IMR-90 (cell line): ENCODE measurements around the gene ACOT2.
"Not testable (repeated sequence)": the region's sequence is repeated elsewhere in the genome, so short reads cannot be mapped to it uniquely, and the experiment has no call there.

Experiments used
- BHLHE40 ChIP-seq: fragments of 150-350 bp; IDR thresholded peaks from 2 replicates; pipeline ENCODE4 v1.6.1; 2016; ENCODE audit warnings: mild to moderate bottlenecking, low read depth, low read length
- CEBPB ChIP-seq: IDR thresholded peaks from 2 replicates; pipeline ENCODE4 v1.6.1; 2012; ENCODE audit warnings: low read depth, low read length, improper control_type of control experiment
- FOS ChIP-seq: fragments of 150-350 bp; IDR thresholded peaks from 2 replicates; pipeline ENCODE4 v1.6.1; 2016; ENCODE audit warnings: low read depth, low read length
- MAFK ChIP-seq: IDR thresholded peaks from 2 replicates; pipeline ENCODE4 v1.6.1; 2012; ENCODE audit warnings: low read depth, low read length, improper control_type of control experiment
- MAZ ChIP-seq: IDR thresholded peaks from 2 replicates; pipeline ENCODE4 v1.6.1; 2012; ENCODE audit warnings: low read depth, mild to moderate bottlenecking, low read length, improper control_type of control experiment, moderate library complexity, borderline replicate concordance
- NFE2L2 ChIP-seq: fragments of 150-350 bp; IDR thresholded peaks from 2 replicates; pipeline ENCODE4 v1.6.1; 2016; ENCODE audit warnings: low read depth, mild to moderate bottlenecking, low read length
- POLR2A ChIP-seq: IDR thresholded peaks from 2 replicates; pipeline ENCODE4 v1.6.1; 2012; ENCODE audit warnings: mild to moderate bottlenecking, low read depth, low read length
- RAD21 ChIP-seq: IDR thresholded peaks from 2 replicates; pipeline ENCODE4 v1.6.1; 2012; ENCODE audit warnings: low read length, improper control_type of control experiment
- TF ChIP-seq, protein P1 (sequence below): conservative IDR thresholded peaks from 2 replicates; pipeline ENCODE4 v1.5.1; 2012; ENCODE audit warnings: mild to moderate bottlenecking, low read depth, low read length, improper control_type of control experiment

GRCh38 chr14:73537244-73538045 lies 31.6 kb upstream of the ACOT2 start:
- TF ChIP-seq BHLHE40, MAZ, RAD21, CEBPB, POLR2A, FOS, MAFK, NFE2L2: not testable (repeated sequence)
- TF ChIP-seq, protein P1, sequence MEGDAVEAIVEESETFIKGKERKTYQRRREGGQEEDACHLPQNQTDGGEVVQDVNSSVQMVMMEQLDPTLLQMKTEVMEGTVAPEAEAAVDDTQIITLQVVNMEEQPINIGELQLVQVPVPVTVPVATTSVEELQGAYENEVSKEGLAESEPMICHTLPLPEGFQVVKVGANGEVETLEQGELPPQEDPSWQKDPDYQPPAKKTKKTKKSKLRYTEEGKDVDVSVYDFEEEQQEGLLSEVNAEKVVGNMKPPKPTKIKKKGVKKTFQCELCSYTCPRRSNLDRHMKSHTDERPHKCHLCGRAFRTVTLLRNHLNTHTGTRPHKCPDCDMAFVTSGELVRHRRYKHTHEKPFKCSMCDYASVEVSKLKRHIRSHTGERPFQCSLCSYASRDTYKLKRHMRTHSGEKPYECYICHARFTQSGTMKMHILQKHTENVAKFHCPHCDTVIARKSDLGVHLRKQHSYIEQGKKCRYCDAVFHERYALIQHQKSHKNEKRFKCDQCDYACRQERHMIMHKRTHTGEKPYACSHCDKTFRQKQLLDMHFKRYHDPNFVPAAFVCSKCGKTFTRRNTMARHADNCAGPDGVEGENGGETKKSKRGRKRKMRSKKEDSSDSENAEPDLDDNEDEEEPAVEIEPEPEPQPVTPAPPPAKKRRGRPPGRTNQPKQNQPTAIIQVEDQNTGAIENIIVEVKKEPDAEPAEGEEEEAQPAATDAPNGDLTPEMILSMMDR: not testable (repeated sequence)
